ENCODE results near the gene CLIC3.

Gene CLIC3

DNA sequence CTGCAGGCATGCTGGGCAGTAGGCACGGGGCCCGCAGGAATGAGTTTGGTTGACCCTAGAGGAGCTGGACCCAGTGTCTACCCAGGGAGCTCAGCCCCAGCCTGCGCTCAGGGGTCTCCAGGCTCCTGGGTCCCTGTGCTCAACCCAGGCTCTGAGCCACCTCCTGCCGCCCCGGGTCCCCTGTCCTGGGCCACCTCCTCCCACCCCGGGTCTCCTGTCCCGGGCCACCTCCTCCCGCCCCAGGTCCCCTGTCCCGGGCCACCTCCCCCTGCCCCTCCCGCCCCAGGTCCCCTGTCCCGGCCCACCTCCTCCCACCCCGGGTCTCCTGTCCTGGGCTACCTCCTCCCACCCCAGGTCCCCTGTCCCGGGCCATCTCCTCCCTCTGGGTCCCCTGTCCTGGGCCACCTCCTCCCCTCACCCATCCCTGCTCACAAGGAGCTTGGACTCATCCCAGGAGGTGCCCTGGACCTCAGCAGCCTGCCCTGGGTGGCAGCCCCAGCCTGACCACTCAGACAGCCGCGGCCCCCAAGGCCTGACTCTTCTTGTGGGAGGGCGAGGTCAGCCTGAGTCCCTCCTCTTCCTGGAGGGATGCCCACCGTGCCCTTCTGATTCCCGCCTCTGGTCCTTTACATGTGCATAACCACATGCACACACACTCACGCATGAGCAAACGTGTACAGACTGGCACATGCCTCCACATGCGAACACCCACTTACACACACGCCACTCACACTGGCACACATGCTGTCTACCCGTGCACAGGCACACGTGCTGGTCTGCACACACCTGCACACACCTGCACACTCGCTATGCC lies 41.9 kb downstream of the CLIC3 start:
- FAIRE-seq: no peak

DNA sequence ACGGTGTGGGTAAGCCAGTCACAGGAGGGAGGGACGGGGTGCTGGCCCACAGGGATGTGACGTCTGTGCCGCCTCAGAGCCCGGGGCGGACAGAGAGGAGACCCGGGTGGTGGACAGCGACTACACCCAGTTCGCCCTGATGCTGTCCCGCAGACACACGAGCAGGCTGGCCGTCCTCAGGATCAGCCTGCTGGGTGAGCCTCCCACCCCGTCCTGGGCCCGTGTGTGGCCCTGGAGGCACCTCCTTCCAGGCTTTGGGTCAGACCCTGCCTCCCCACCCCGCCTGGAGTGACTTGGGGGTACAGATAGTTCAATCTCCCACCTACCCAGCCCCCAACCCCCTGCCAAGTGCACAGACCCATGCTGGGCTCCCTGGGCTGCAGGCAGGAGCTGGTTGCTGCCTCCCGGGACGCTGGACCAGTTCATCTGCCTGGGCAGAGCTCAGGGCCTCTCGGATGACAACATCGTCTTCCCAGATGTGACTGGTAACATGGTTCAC lies 42.5 kb downstream of the CLIC3 start:
- FAIRE-seq (no peak), DNase-seq (ENCODE audit: low spot score) (no peak)

More for the DNA sequence above, 41.9 kb downstream of the CLIC3 start:
- DNase-seq (ENCODE audit: low spot score): no peak

DNA sequence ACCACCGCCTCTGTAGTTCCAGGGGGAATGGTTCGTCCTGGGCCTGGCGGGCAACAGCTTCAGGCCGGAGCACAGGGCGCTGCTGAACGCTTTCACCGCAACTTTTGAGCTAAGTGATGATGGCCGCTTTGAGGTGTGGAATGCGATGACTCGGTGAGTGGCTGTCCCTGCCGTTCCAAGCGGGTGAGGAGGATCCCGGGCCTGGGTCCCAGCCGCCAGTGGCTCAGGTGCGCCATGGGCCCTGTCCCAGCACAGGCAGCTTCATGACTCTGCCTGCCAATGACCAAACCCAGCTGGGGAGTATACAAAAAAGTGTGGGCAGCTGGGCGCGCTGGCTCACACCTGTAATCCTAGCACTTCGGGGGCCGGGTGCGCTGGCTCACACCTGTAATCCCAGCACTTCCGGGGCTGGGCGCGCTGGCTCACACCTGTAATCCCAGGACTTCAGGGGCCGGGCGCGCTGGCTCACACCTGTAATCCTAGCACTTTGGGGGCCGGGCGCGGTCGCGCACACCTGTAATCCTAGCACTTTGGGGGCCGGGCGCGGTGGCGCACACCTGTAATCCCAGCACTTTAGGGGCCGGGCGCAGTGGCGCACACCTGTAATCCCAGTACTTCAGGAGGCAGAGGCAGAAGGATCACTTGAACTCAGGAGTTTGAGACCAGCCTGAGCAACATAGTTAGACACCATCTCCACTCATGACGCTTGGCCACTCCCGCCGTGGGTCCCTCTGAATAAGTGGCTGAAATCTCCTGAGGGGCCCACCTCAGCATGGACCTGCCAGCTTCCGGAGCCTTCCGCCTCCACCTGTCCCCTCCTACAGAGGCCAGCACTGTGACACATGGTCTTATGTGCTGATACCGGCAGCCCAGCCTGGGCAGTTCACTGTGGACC lies 43.2 kb downstream of the CLIC3 start:
- DNase-seq (ENCODE audit: low spot score) (no peak), FAIRE-seq (no peak)

DNA sequence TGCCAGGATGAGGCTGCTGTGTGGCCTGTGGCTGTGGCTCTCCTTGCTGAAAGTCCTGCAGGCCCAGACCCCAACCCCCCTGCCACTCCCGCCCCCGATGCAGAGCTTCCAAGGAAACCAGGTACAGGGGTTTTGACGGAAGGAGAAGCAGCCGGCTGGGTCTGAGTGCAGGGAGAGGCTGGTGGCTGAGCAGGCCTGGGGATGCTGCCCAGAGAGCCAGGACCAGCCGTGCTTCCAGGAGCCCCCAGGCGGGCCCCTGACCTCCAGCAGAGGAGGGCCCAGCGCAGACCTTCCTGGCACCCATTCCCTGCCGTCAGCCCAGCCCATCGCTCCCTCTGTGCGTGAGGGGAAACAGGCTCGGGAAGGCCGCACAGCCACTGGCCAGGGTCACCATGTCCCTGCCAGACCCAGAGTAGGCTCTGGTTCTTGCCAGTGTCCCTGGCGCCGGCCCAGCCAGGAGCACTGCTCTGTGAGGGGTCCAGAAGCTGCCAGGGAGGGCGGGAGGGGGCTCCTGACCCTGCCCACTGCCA lies 44.0 kb downstream of the CLIC3 start:
- FAIRE-seq (no peak), DNase-seq (ENCODE audit: low spot score) (no peak)

DNA sequence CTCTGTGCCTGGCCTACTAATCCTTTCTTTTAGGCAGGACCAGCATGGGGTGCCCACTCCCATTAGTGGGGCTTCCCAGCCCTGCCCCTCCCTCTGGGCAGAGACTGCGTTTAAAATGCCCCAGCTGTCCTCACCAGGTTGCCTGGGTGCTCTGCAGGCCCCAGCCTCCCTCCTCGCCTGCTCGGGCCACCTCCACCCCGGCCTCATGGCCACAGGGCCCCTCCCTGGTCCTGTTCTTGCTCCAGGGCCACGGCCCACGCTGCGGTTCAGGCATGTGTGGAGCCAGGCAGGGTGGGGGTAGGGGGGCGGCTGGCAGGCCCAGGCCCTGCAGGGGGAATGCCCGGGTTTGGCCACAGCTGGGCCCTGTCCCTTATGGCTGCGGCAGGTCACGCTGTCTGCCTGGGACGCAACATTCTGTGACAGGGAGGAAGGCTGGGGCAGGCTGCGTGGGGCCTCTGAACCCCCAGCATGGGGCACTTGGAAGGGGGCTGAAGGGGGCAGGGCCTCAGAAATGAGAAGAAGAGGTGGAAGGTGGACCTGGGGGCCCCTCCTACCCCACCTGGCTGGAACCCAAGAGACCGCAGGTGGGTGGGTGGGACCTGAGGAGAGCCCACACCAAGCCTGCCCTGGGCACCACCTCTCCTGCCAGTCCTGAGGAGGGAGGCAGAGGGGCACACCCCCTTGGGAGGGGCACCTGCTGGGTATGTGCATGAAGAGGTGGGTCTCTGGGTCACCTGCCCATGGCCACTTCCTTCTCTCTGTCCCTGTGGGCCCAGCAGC lies 44.6 kb downstream of the CLIC3 start, which contains the start of gene LCN12:
LCN12 (plus strand) TSS at position 733 of the 780 bp plus-strand sequence. CDS start 55 bp downstream, outside the sequence.
- DNase-seq (ENCODE audit: low spot score) (no peak), FAIRE-seq (no peak)

DNA sequence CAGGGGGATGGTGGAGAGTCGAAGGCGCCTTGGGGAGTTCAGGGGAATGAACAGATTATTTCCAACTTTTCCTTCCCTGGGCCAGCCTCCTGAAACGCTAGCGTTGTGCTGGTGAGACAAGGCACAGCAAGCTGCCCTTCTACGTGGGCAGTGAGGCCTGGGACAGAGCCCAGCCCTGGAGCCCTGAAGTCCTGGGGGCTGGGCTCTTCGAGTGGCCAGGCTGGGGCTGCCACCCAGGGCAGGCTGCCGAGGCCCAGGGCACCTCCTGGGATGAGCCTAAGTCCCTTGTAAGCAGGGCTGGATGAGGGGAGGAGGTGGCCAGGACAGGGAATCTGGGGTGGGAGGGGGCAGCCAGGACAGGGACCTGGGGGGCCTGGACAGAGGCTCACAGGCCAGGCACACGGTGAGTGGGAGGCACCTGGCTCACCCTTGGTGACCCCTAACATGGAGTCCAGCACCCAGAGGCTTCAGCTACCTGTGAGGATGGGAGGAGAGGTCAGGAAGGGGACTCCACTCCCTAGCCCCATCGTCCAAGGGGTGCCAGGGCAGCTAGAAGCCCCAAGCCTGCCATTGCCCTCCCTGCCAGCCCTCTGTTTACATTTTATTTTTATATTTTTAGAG lies 45.6 kb downstream of the CLIC3 start:
- no peak for FAIRE-seq
- no peak for DNase-seq (ENCODE audit: low spot score)

DNA sequence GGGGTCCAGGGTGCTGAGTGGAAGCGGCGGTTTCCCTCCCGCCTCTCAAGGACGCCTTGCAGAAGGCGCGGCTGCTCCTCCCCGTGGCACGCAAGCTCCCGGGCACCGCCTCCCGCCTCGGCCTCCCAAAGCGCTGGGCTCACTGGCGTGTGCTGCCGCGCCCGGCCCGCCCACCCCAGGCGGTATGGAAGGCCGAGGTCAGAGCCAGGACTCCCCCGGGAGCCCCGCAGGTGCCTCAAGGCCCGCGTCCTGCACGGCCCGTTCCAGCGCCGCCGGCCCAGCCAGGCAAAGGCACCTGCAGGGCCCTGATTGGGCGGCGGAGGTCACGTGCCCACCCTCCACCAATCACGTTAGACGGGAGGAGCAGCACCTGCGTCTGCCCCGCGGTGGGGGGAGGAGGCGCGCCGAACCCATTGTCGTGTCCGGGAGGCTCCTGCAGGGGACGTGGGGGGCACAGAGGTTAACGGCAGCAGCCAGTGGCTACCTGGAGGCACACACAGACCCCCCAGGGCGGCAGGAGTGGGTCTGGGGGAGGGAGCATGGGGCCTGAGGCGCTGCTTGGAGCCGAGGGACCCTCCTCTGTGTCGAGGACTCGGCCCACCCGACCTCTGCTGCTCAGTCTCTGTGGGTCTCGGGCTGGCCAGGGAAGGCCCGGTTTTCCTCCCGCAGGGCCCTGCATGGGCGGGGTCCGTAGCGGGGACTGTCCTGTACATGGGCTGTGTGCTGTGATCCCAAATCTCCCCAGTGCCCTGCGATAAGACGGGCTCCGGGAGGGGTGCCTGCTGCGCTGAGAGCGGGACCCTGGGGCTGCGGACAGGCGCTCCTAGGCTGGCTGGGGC lies 46.3 kb downstream of the CLIC3 start:
- FAIRE-seq (no peak), DNase-seq (ENCODE audit: low spot score) (peak; percentile 85)

DNA sequence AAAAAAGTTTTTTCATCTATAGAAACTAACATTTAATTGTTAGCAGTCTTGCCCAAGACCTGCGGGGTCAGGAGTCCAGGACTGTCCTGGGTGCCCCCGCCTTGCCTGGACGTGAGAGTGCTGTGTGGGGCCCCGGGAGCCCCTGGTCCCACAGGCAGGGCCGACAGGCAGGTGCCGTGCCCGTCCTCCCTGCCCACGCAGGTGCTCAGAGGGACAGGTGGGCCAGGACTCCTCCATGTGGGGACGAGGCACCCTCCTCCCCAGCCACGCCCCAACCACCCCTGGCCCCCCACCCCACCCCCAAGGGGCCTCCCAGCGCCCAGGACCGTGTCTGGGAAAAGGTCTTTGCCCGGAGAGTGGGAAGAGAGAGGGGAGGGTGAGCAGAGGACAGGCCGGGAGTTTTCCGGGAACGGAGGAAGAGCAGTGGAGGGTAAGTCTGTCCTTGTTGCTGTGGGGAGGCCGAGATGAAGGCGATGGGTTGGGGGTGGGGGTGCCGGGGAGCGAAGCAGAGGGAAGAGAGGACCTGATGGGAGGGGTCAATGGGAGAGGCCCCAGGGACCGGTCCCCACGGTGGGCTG lies 47.0 kb downstream of the CLIC3 start:
- FAIRE-seq: no peak
- no peak for DNase-seq (ENCODE audit: low spot score)

DNA sequence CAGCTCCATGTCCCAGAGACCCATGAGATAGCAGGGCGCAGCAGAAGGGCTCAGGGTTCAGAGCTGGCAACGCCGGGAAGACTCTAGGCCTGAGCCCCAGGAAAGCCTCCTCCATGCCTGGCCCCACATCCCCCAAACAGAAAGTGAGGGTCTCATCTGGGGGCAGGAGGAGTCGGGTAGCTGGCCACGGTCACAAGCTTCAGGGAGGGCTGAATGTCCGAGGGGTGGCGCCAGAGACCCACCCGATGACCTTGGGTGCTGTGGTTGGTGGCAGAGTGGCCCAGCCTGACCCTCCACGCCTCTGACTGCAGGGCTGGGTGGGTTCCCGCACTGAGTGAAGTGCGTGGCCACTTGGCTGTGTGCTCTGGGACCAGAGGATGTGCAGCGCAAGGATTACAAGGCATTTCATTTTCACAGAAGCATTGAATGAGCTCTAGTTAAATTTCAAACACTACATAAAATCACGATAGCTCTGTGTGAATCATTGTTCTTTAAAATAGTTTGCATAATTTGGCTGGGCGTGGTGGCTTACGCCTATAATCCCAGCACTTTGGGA lies 48.3 kb downstream of the CLIC3 start:
- FAIRE-seq: no peak
- DNase-seq (ENCODE audit: low spot score): no peak

DNA sequence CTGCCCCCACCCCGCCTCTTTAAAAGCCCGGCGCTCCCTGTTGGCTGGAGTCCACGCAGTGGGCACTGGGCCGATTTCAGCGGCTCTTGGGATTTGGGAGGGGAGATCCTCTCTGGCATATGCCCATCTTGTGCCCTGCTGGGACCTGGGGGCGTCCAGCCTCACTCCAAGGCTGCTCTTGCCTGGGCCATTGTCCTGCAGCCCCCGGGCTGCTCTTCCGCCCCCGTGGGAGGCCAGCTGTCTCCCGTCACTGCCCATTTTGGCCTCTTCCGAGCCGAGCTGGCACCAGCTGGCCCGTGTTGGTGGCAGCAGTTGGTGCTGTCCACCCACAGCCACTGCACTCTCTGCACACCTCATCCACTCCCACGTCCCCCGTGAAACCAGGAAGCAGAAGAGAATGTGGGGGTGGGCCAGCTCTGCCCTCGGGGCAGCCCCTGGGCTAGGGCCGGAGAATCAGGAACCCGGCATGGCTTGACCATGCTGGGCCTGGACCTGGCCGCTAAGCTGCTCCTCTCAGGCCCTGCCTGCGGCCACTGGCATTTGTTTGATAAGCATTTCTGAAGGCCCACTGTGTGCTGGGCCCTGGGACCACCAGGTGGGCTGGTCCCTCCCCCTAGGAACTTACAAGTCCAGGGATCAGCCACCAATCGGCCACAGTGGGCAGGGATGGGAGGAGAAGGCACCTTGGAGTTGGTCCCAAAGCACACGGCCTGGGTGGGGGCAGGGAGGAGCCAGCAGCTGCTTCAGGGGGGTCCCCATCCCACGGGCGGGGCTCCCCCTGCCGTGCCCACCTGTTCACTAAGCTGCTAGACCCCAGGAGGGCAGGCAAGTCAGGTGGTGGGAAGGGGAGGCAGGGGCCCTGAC lies 49.1 kb downstream of the CLIC3 start:
- DNase-seq (ENCODE audit: low spot score) (no peak), FAIRE-seq (no peak)

DNA sequence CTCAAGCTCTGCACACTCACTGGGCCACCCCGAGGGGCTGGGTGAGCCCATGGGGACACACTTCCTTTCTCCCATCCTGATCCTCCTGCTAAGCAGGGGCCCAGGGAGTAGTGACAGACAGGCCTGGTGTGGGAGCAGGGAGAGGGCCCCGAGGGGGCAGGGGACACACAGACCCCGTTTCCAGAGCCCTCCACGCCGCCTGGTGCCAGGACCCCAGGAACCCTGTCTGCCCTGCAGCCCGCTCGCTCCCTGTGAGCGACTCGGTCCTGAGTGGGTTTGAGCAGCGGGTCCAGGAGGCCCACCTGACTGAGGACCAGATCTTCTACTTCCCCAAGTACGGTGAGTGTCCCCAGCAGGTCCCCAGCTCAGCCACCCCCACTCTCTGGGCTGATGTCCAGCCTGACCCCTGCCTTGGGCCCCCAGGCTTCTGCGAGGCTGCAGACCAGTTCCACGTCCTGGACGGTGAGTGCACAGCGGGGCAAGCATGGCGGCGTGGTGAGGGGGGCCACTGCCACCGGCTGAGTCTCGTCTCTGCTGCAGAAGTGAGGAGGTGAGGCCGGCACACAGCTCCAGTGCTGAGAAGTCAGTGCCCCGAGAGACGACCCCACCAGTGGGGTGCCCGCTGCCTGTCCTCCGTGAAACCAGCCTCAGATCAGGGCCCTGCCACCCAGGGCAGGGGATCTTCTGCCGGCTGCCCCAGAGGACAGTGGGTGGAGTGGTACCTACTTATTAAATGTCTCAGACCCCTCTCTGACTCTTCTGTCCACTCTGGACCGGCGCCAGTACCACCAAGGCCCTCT lies 49.9 kb downstream of the CLIC3 start:
- DNase-seq (ENCODE audit: low spot score) (no peak), FAIRE-seq (no peak)

DNA sequence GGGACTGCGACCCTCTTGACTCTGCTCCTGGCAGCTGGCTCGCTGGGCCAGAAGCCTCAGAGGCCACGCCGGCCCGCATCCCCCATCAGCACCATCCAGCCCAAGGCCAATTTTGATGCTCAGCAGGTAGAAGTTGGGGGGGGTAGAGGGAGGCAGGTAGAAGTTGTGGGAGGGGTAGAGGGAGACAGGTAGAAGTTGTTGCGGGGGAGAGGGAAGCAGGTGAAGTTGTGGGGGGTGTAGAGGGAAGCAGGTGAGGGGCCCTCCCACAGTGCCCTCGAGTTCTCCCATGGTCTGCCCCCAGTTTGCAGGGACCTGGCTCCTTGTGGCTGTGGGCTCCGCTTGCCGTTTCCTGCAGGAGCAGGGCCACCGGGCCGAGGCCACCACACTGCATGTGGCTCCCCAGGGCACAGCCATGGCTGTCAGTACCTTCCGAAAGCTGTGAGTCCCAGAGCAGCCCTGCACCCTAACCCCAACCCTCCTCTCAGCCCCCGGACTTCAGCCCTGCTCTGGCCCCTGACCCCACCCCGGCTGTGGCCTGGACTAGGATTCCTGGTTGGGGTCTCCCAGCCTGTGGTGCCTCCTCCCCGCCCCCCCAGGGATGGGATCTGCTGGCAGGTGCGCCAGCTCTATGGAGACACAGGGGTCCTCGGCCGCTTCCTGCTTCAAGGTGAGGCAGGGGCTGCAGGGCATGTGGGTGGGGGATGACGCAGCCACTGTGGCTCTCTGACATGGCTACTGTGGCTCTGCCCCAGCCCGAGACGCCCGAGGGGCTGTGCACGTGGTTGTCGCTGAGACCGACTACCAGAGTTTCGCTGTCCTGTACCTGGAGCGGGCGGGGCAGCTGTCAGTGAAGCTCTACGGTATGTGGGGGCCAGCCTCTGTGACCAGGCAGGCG lies 50.8 kb downstream of the CLIC3 start:
- FAIRE-seq (no peak), DNase-seq (ENCODE audit: low spot score) (no peak)

Measured in RCC 7860 (cell line).